Type B pancreatic cell (in vitro differentiated cells): ENCODE results near the gene PPP1R11. TPM values are rescaled to one million over a fixed set of nuclear protein-coding genes. Genes with fewer than 3 reads are reported as not detected.

Experiments
- DNase-seq: peaks from one replicate; pipeline ENCODE4 v3.0.0; 2021; ENCODE audit warnings: mixed read lengths; ENCODE audit not compliant: unreplicated experiment; ENCODE audit errors: extremely low spot score
- H3K27ac Mint-ChIP-seq: 2 replicates; pipeline ENCODE4 v1.8.0; 2021; ENCODE audit warnings: mild to moderate bottlenecking, mixed read lengths
- H3K27me3 Mint-ChIP-seq: 2 replicates; pipeline ENCODE4 v1.8.0; 2021; ENCODE audit warnings: mixed read lengths
- H3K36me3 Mint-ChIP-seq: 2 replicates; pipeline ENCODE4 v1.8.0; 2021; ENCODE audit warnings: mixed read lengths
- H3K4me1 Mint-ChIP-seq: one replicate; pipeline ENCODE4 v1.8.0; 2021; ENCODE audit warnings: mixed read lengths; ENCODE audit not compliant: unreplicated experiment
- H3K4me3 Mint-ChIP-seq: 2 replicates; pipeline ENCODE4 v1.8.0; 2021; ENCODE audit warnings: mild to moderate bottlenecking, mixed read lengths
- H3K9me3 Mint-ChIP-seq: 2 replicates; pipeline ENCODE4 v1.8.0; 2021; ENCODE audit warnings: mixed read lengths
- CTCF ChIP-seq: fragments of 200-600 bp; sonication (generic); conservative IDR thresholded peaks from 2 replicates; pipeline ENCODE4 v1.5.0; 2021; ENCODE audit warnings: antibody characterized with exemption, mild to moderate bottlenecking
- total RNA-seq: library from RNA; stranded (reverse); gene quantifications from 2 replicates; pipeline ENCODE4 v1.2.1, GENCODE V29; 2021; ENCODE audit warnings: low replicate concordance

Gene PPP1R11
- total RNA-seq, 1 donor from 2014 or later: 40.0 TPM

- H3K36me3 Mint-ChIP-seq: no peaks in the 10 kb centered on the region
- peaks cover 96% of the 10 kb centered on the region for H3K27me3 Mint-ChIP-seq
- no peaks in the 10 kb centered on the region for H3K9me3 Mint-ChIP-seq
- DNase-seq: no peak
- no peak overlapping the region for H3K4me3 Mint-ChIP-seq
- H3K4me1 Mint-ChIP-seq: peaks cover 8% of the 10 kb centered on the region
- H3K27ac Mint-ChIP-seq: no peak overlapping the region
- no peak for TF ChIP-seq CTCF
Measured at GRCh38 chr6:30096829-30097228, 29.8 kb downstream of the PPP1R11 start.

GRCh38 chr6:30097902-30098768 is 31.1 kb downstream of the PPP1R11 start:
- Mint-ChIP-seq H3K4me3 (peak overlapping the region; percentile 63), H3K4me1 (peaks cover 13% of the 10 kb centered on the region), H3K27ac (no peak overlapping the region), H3K27me3 (peaks cover 94% of the 10 kb centered on the region), H3K9me3 (no peaks in the 10 kb centered on the region), H3K36me3 (no peaks in the 10 kb centered on the region)
- TF ChIP-seq CTCF: no peak
- no peak for DNase-seq

GRCh38 chr6:30100154-30100553 is 33.2 kb downstream of the PPP1R11 start:
- peak overlapping the region; percentile 61 for H3K4me3 Mint-ChIP-seq
- DNase-seq: no peak
- TF ChIP-seq CTCF: no peak
- H3K27me3 Mint-ChIP-seq: peaks cover 94% of the 10 kb centered on the region
- H3K27ac Mint-ChIP-seq: peak overlapping the region; percentile 54
- peaks cover 18% of the 10 kb centered on the region for H3K4me1 Mint-ChIP-seq
- no peaks in the 10 kb centered on the region for H3K36me3 Mint-ChIP-seq
- H3K9me3 Mint-ChIP-seq: no peaks in the 10 kb centered on the region

- H3K9me3 Mint-ChIP-seq: no peaks in the 10 kb centered on the region
- no peak for DNase-seq
- peaks cover 89% of the 10 kb centered on the region for H3K27me3 Mint-ChIP-seq
- H3K27ac Mint-ChIP-seq: peak overlapping the region; percentile 54
- no peaks in the 10 kb centered on the region for H3K36me3 Mint-ChIP-seq
- TF ChIP-seq CTCF: no peak
- peak overlapping the region; percentile 80 for H3K4me3 Mint-ChIP-seq
- H3K4me1 Mint-ChIP-seq: peaks cover 18% of the 10 kb centered on the region
Measured at GRCh38 chr6:30100585-30101443, 33.8 kb downstream of the PPP1R11 start.

- peak overlapping the region; percentile 1 for H3K27ac Mint-ChIP-seq
- peaks cover 18% of the 10 kb centered on the region for H3K4me1 Mint-ChIP-seq
- no peaks in the 10 kb centered on the region for H3K9me3 Mint-ChIP-seq
- H3K36me3 Mint-ChIP-seq: no peaks in the 10 kb centered on the region
- TF ChIP-seq CTCF: no peak
- H3K4me3 Mint-ChIP-seq: peak overlapping the region; percentile 89
- DNase-seq: peak; percentile 85
- peaks cover 86% of the 10 kb centered on the region for H3K27me3 Mint-ChIP-seq
Measured at GRCh38 chr6:30101444-30102413, 34.7 kb downstream of the PPP1R11 start.
